Astrocyte of the cerebellum (primary cell): ENCODE results near the gene CGN.

ENCODE experiments used
- DNase-seq: peaks from one replicate; pipeline ENCODE4 v3.0.0-alpha.2; 2011; ENCODE audit warnings: low read depth
- H3K4me3 ChIP-seq: 2 replicates; pipeline ENCODE4 v1.5.1; 2011; ENCODE audit warnings: mild to moderate bottlenecking, low read depth, low read length, moderate library complexity
- CTCF ChIP-seq: IDR thresholded peaks from 2 replicates; pipeline ENCODE4 v1.5.1; 2012; ENCODE audit warnings: low read length, low read depth, moderate library complexity, mild to moderate bottlenecking; ENCODE audit errors: missing control alignments
- in situ Hi-C: cut with HindIII; loops from 2 replicates; pipeline ENCODE4 v1.10.0; 2017; ENCODE audit warnings: low sequenced_read_pairs

The CGN gene

GRCh38 chr1:151523326-151523725 is 12.1 kb downstream of the CGN start:
- no peak for TF ChIP-seq CTCF
- H3K4me3 ChIP-seq, result no peak overlapping the region
- in situ Hi-C loops, result no loop called here
- DNase-seq, result no peak

- no peak for TF ChIP-seq CTCF
- in situ Hi-C loops, result no loop called here
- no peak overlapping the region for H3K4me3 ChIP-seq
- DNase-seq, result no peak
These were observed 13.5 kb downstream of the CGN start for GRCh38 chr1:151524736-151525135.

GRCh38 chr1:151526735-151527525 is 15.7 kb downstream of the CGN start:
- H3K4me3 ChIP-seq, result no peak overlapping the region
- TF ChIP-seq CTCF, result no peak
- in situ Hi-C loops, result no loop called here
- DNase-seq, result no peak

DNA sequence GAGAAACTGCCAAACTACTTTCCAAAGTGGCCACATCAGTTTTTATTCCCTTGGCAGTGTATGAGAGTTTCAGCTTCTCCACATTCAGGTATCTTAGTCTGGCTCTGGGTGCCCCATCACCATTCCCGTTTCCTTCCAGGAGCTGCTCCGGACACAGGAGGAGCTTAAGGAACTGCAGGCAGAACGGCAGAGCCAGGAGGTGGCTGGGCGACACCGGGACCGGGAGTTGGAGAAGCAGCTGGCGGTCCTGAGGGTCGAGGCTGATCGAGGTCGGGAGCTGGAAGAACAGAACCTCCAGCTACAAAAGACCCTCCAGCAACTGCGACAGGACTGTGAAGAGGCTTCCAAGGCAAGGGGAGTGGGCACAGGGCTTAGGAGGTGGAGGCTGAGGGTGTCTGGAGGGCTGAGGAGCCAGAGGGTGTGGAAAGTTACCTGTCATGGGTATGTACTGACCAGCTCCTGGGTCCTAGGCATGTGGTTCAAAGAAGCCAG is 18.1 kb downstream of the CGN start:
- no peak overlapping the region for H3K4me3 ChIP-seq
- DNase-seq, result no peak
- TF ChIP-seq CTCF, result no peak
- in situ Hi-C loops, result no loop called here

- TF ChIP-seq CTCF, result no peak
- DNase-seq, result no peak
- no peak overlapping the region for H3K4me3 ChIP-seq
- in situ Hi-C loops, result no loop called here
These were observed 18.6 kb downstream of the CGN start for GRCh38 chr1:151529781-151530180.

DNA sequence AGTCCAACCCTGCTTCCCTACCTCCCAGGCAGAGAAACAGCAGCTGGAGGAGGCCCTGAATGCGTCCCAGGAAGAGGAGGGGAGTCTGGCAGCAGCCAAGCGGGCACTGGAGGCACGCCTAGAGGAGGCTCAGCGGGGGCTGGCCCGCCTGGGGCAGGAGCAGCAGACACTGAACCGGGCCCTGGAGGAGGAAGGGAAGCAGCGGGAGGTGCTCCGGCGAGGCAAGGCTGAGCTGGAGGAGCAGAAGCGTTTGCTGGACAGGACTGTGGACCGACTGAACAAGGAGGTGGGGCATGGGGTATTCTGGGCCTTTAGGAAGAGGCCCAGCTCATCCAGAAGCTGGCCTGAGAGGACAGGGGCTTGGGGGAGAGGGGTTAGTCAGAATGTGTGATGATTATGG is 19.3 kb downstream of the CGN start:
- no peak for TF ChIP-seq CTCF
- H3K4me3 ChIP-seq, result no peak overlapping the region
- no peak for DNase-seq
- in situ Hi-C loops, result no loop called here
